Astrocyte of the cerebellum (primary cell): ENCODE data around the gene ARHGAP35.

Experiments used
- DNase-seq: peaks from one replicate; pipeline ENCODE4 v3.0.0-alpha.2; 2011; ENCODE audit warnings: low read depth
- H3K4me3 ChIP-seq: 2 replicates; pipeline ENCODE4 v1.5.1; 2011; ENCODE audit warnings: mild to moderate bottlenecking, low read depth, low read length, moderate library complexity
- CTCF ChIP-seq: IDR thresholded peaks from 2 replicates; pipeline ENCODE4 v1.5.1; 2012; ENCODE audit warnings: low read length, low read depth, moderate library complexity, mild to moderate bottlenecking; ENCODE audit errors: missing control alignments
- in situ Hi-C: cut with HindIII; loops from 2 replicates; pipeline ENCODE4 v1.10.0; 2017; ENCODE audit warnings: low sequenced_read_pairs

Gene ARHGAP35

GRCh38 chr19:46841458-46842083 lies 19.2 kb upstream of the ARHGAP35 start:
- no peak for TF ChIP-seq CTCF
- no peak for DNase-seq
- in situ Hi-C loops = no loop called here
- no peak overlapping the region for H3K4me3 ChIP-seq

GRCh38 chr19:46842791-46843190 lies 18.0 kb upstream of the ARHGAP35 start:
- no peak for TF ChIP-seq CTCF
- no peak for DNase-seq
- in situ Hi-C loops = no loop called here

GRCh38 chr19:46844067-46844489 lies 16.7 kb upstream of the ARHGAP35 start:
- no peak overlapping the region for H3K4me3 ChIP-seq

More at GRCh38 chr19:46842791-46843190, 18.0 kb upstream of the ARHGAP35 start:
- no peak overlapping the region for H3K4me3 ChIP-seq

DNA sequence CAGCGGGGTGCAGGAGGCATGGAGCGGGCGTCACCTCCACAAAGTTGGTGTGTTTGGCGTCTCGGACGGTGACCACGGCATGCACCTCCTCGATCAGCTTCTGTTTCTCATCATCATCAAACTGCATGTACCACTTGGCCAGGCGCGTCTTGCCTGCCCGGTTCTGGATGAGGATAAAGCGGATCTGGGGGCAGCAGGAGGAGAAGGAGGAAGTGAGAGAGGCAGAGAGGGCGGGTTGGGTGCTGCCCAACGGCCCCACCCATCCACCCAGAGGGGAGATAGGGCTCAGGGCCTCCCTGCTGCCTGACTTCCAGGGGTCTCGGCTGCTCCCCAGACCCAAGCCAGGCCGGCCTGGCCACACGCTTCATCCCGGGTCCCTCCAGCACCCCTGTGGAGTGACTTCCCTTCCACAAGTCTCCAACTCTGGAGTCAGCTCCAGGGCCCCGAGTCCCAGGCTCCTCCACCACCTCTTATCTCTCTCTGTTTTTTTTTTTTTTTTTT lies 14.8 kb upstream of the ARHGAP35 start:
- H3K4me3 ChIP-seq = no peak overlapping the region
- no peak for DNase-seq
- in situ Hi-C loops = loop anchor here (5.0 kb wide), 1 partner anchor 99 kb away; the partner anchor contains the start of genes FKRP and STRN4
- TF ChIP-seq CTCF = no peak

More at GRCh38 chr19:46844067-46844489, 16.7 kb upstream of the ARHGAP35 start:
- in situ Hi-C loops = no loop called here
- no peak for DNase-seq
- TF ChIP-seq CTCF = no peak

GRCh38 chr19:46847528-46847927 lies 13.3 kb upstream of the ARHGAP35 start:
- no peak for TF ChIP-seq CTCF
- H3K4me3 ChIP-seq = no peak overlapping the region
- in situ Hi-C loops = loop anchor here (5.0 kb wide), 1 partner anchor 100 kb away; the partner anchor contains the start of genes FKRP and STRN4
- no peak for DNase-seq

DNA sequence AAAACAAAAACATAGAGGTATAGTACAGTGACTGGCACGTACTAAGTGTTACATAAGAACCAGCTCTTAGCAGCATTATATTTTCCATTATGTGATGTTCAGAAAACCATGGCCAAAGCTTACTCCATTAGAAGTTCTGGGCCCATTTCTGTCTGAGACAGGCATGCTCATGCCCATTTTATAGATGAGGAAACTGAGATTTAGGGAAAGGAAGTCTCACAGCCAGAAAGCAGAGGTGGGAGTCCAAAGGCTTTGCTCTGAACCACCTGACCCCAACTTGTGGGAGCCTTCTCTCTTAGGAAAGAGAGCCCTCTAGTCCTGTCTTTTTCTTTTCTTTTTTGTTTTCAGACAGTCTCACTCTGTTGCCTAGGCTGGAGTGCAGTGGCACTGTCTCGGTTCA lies 12.4 kb upstream of the ARHGAP35 start:
- H3K4me3 ChIP-seq = no peak overlapping the region
- in situ Hi-C loops = loop anchor here (5.0 kb wide), 1 partner anchor 101 kb away; the partner anchor contains the start of genes FKRP and STRN4
- TF ChIP-seq CTCF = no peak
- no peak for DNase-seq
